ENCODE measurements around the gene ATAD3B.
"Not testable (repeated sequence)": the region's sequence is repeated elsewhere in the genome, so short reads cannot be mapped to it uniquely, and the experiment has no call there.

The ATAD3B gene

GRCh38 chr1:1533176-1533893, 61.8 kb downstream of the ATAD3B start:
- not testable (repeated sequence) for DNase-seq (ENCODE audit: low read depth)

- not testable (repeated sequence) for DNase-seq (ENCODE audit: low read depth)
Observed at GRCh38 chr1:1533894-1534291, 62.3 kb downstream of the ATAD3B start.

GRCh38 chr1:1534401-1535154, 63.0 kb downstream of the ATAD3B start:
- no peak for DNase-seq (ENCODE audit: low read depth)

GRCh38 chr1:1535201-1536018, 63.8 kb downstream of the ATAD3B start:
- DNase-seq (ENCODE audit: low read depth): no peak

GRCh38 chr1:1536019-1536937, 64.7 kb downstream of the ATAD3B start:
- DNase-seq (ENCODE audit: low read depth): no peak

DNA sequence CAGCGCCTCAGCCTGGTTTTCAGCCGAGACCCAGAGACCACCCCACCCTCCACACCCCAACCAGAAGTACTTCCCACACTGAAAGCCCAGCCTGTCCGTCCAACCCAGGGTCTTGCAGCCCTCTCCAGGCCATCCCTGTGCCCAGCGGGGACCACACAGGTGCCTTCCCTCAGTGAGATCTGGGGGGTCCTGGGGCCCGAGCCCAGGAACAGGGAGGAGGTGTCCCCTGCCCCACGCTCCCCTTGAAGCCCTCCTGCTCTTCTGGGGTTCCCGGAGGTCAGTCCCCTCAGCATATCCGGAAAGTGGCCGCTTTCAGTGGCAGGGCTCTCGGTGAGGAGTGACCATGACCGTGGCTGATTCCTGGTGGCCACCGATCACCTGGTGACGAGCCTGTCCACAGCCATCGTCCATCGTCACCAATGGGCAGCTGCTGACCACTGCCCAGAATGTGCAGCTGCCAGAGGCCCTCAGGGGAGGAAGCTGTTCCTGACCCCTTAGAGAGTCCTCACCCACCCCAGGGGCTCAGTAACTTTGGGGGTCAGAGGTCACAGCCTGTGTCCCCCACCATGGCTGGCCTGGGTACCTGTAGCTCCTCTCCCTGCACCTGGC, 65.5 kb downstream of the ATAD3B start:
- DNase-seq (ENCODE audit: low read depth): no peak

- DNase-seq (ENCODE audit: low read depth): no peak
Observed at GRCh38 chr1:1537626-1538250, 66.2 kb downstream of the ATAD3B start.

- no peak for DNase-seq (ENCODE audit: low read depth)
Observed at GRCh38 chr1:1538334-1538733, 66.8 kb downstream of the ATAD3B start.

GRCh38 chr1:1538989-1539309, 67.4 kb downstream of the ATAD3B start:
- no peak for DNase-seq (ENCODE audit: low read depth)

- DNase-seq (ENCODE audit: low read depth): no peak
Observed at GRCh38 chr1:1539310-1540089, 67.9 kb downstream of the ATAD3B start.

- peak; percentile 77 for DNase-seq (ENCODE audit: low read depth)
Observed at GRCh38 chr1:1540090-1540817, 68.7 kb downstream of the ATAD3B start, which contains the start of gene TMEM240. Gene TMEM240 (minus strand): TSS chr1:1540624. CDS start chr1:1540346, 278 bp downstream.

GRCh38 chr1:1540818-1541628, 69.5 kb downstream of the ATAD3B start:
- DNase-seq (ENCODE audit: low read depth): no peak

- DNase-seq (ENCODE audit: low read depth): no peak
Observed at GRCh38 chr1:1541956-1542765, 70.6 kb downstream of the ATAD3B start.

DNA sequence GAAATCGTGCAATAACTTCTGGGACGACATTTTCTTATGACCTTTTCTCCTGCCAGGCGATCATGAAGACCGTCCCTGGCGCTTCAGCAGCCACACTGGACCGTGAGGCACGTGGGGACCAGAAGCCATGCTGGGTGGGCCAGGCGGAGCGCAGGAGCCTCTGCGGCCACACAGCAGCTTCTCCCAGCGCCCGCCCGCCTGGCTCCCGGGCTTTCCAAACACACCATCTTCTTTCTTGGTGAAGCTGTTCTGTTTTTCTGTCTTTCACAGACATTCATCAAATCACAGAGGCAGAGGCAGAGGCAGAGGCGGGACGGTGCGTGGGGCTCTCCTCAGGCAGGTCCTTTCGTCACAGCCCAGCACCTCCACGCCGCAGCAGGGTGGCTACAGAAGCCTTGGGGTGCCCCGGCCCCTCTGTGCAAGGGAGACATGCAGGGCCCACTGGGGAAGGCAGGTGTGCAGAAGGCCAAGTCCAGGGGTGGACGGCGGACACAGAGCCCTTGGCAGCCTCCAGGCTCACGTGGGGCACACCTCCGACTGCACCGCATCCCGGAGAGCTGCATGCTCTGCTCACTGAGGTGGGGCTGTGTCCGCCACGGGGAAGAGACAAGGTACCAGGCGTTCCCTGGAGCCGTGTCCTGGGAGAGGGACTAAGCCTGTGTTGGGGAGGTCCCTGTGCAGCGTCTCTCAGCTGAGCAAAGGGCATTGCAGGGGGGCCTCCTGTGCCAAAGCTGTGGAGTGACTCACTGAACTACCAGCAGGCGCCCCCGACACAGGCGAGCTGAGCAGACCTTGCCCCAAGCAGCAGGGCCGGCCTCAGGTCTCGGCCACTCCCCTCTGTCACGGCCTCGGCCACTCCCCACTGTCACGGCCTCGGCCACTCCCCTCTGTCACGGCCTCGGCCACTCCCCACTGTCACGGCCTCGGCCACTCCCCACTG, 71.5 kb downstream of the ATAD3B start:
- no peak for DNase-seq (ENCODE audit: low read depth)

DNA sequence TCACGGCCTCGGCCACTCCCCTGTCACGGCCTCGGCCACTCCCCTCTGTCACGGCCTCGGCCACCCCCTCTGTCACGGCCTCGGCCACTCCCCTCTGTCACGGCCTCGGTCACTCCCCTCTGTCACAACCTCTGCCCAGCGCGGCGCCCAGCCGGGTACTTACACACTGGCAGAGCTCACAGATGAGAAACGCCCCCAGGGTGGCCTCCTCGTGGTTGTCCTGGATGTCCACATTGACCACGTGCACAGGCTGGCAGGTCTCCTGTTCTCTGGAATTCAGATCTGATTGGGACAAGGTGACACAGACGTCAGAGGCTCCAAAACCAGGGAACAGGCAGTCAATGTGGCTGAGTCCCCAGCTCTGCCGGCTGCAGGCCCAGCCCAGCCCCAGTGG, 72.1 kb downstream of the ATAD3B start:
- DNase-seq (ENCODE audit: low read depth): peak; percentile 72

- no peak for DNase-seq (ENCODE audit: low read depth)
Observed at GRCh38 chr1:1544544-1544943, 73.0 kb downstream of the ATAD3B start.
